ENCODE data around the gene TTN. TPM values are rescaled to one million over a fixed set of nuclear protein-coding genes. Genes with fewer than 3 reads are reported as not detected.

TTN gene
- total RNA-seq, 2 experiments from 2014 or later = 0.02 to 0.19 TPM

GRCh38 chr2:178846458-178846802 lies 39.2 kb upstream of the TTN start:
- POLR2A ChIA-PET = no interaction called here

DNA sequence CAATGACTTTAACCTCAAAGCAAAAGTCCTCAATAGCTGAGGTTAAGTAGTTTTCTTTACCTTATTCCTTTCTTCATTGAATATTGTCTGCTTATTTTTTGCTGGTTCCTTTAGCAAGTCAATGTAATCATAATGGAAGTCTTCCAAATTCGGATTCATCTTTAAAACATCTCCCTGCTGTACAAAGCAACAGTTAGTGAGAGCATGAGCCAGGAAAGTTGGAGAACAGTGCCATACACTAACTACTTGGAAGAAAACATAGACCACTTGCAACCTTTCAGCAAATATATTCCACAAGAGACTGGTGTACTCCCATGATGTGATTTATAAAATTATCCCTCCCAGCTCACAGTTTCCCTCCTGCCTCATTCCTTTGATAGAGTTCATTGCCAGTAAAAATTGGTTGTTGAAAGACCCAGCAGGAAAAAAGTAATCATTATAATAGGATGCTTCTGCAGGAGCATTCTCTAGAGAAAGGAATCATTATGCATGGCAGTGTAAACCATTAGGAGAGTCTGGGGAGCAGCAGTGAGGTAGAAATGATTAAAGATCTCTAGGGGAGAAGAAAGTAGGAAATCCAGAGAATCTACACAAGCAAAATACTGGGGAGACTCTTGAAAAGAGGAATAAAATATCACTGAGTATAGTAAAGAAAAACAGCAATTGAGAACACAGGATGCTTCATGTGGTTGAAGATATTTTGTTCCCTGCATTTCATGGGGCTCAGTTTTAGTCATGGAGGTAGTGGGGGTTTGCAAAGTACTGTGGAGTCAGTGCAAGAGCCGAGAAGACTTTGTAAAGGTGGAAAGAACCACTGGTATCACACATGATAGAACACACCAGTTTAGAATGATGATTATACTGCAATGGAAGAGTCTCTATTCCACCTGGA lies 38.6 kb upstream of the TTN start:
- BruUV-seq (replicated peaks) = no TSS peak
- intact Hi-C loops (cut with micrococcal nuclease; ENCODE audit: unreplicated experiment) = no loop called here
- TF ChIP-seq EZH2phosphoT487 (IDR thresholded peaks at IDR 0.05; ENCODE audit: borderline replicate concordance, low read depth, low read length) (no peak), CTCF (conservative IDR thresholded peaks at IDR 0.05; ENCODE audit: low read length) (no peak)
- ChIA-PET CTCF (ENCODE audit: unreplicated experiment) (no interaction called here), POLR2A (interaction anchor here (0.6 kb wide), 1 partner anchor 540 kb away, joined by 7 read pairs; no protein-coding TSS in a partner anchor)
- Histone ChIP-seq H3K9me3 (ENCODE audit: low read length) (no peaks in the 10 kb centered on the region), H3K79me2 (ENCODE audit: insufficient read depth, low read depth, low read length) (no peaks in the 10 kb centered on the region), H3K9me2 (ENCODE audit: insufficient read depth, low read length) (no peaks in the 10 kb centered on the region), H3K4me2 (ENCODE audit: low read length) (no peak overlapping the region), H3K4me3 (ENCODE audit: low read depth, low read length, poor library complexity, severe bottlenecking) (no peak overlapping the region), H3K27ac (ENCODE audit: low read depth, low read length, poor library complexity, severe bottlenecking) (no peak overlapping the region), H4K20me1 (ENCODE audit: insufficient read depth, low read length) (no peaks in the 10 kb centered on the region), H2AFZ (ENCODE audit: low read length) (no peak overlapping the region), H3K36me3 (ENCODE audit: insufficient read depth, low read length) (no peaks in the 10 kb centered on the region), H3K4me1 (ENCODE audit: insufficient read depth, low read length, poor library complexity, severe bottlenecking) (no peaks in the 10 kb centered on the region)
- DNase-seq (ENCODE audit: low spot score) = no peak

More at GRCh38 chr2:178846458-178846802, 39.2 kb upstream of the TTN start:
- CTCF ChIA-PET (ENCODE audit: unreplicated experiment) = no interaction called here
- no peaks in the 10 kb centered on the region for H3K9me2 ChIP-seq (ENCODE audit: insufficient read depth, low read length)
- no peak overlapping the region for H3K27ac ChIP-seq (ENCODE audit: low read depth, low read length, poor library complexity, severe bottlenecking)
- H3K4me2 ChIP-seq (ENCODE audit: low read length) = no peak overlapping the region
- no TSS peak for BruUV-seq (replicated peaks)
- H2AFZ ChIP-seq (ENCODE audit: low read length) = no peak overlapping the region
- DNase-seq (ENCODE audit: low spot score) = no peak
- no peaks in the 10 kb centered on the region for H3K4me1 ChIP-seq (ENCODE audit: insufficient read depth, low read length, poor library complexity, severe bottlenecking)
- intact Hi-C loops (cut with micrococcal nuclease; ENCODE audit: unreplicated experiment) = no loop called here
- H3K79me2 ChIP-seq (ENCODE audit: insufficient read depth, low read depth, low read length) = no peaks in the 10 kb centered on the region
- H4K20me1 ChIP-seq (ENCODE audit: insufficient read depth, low read length) = no peaks in the 10 kb centered on the region
- no peaks in the 10 kb centered on the region for H3K36me3 ChIP-seq (ENCODE audit: insufficient read depth, low read length)
- no peak overlapping the region for H3K4me3 ChIP-seq (ENCODE audit: low read depth, low read length, poor library complexity, severe bottlenecking)
- H3K9me3 ChIP-seq (ENCODE audit: low read length) = no peaks in the 10 kb centered on the region
- no peak for TF ChIP-seq EZH2phosphoT487 (IDR thresholded peaks at IDR 0.05; ENCODE audit: borderline replicate concordance, low read depth, low read length)
- TF ChIP-seq CTCF (conservative IDR thresholded peaks at IDR 0.05; ENCODE audit: low read length) = no peak

- TF ChIP-seq CTCF (conservative IDR thresholded peaks at IDR 0.05; ENCODE audit: low read length) = no peak
- TF ChIP-seq EZH2phosphoT487 (IDR thresholded peaks at IDR 0.05; ENCODE audit: borderline replicate concordance, low read depth, low read length) = no peak
Observed at GRCh38 chr2:178844701-178845100, 37.5 kb upstream of the TTN start.

More at GRCh38 chr2:178844701-178845100, 37.5 kb upstream of the TTN start:
- H4K20me1 ChIP-seq (ENCODE audit: insufficient read depth, low read length) = no peaks in the 10 kb centered on the region
- no peak overlapping the region for H3K27ac ChIP-seq (ENCODE audit: low read depth, low read length, poor library complexity, severe bottlenecking)
- H3K9me2 ChIP-seq (ENCODE audit: insufficient read depth, low read length) = no peaks in the 10 kb centered on the region
- no peaks in the 10 kb centered on the region for H3K4me1 ChIP-seq (ENCODE audit: insufficient read depth, low read length, poor library complexity, severe bottlenecking)
- DNase-seq (ENCODE audit: low spot score) = no peak
- no peak overlapping the region for H3K4me3 ChIP-seq (ENCODE audit: low read depth, low read length, poor library complexity, severe bottlenecking)
- no peaks in the 10 kb centered on the region for H3K9me3 ChIP-seq (ENCODE audit: low read length)
- H2AFZ ChIP-seq (ENCODE audit: low read length) = no peak overlapping the region
- no peaks in the 10 kb centered on the region for H3K79me2 ChIP-seq (ENCODE audit: insufficient read depth, low read depth, low read length)
- H3K36me3 ChIP-seq (ENCODE audit: insufficient read depth, low read length) = no peaks in the 10 kb centered on the region
- H3K4me2 ChIP-seq (ENCODE audit: low read length) = no peak overlapping the region
- ChIA-PET CTCF (ENCODE audit: unreplicated experiment) (no interaction called here), POLR2A (no interaction called here)
- intact Hi-C loops (cut with micrococcal nuclease; ENCODE audit: unreplicated experiment) = no loop called here
- BruUV-seq (replicated peaks) = no TSS peak
